ENCODE measurements around the gene ANKZF1.
A peak's percentile ranks its signal among the peaks of the same experiment; 100 is the strongest.

The ANKZF1 gene

GRCh38 chr2:219207884-219208740 is 21.5 kb upstream of the ANKZF1 start:
- no peak for FAIRE-seq

- FAIRE-seq = no peak
Measured at GRCh38 chr2:219209236-219210195, 20.1 kb upstream of the ANKZF1 start.

GRCh38 chr2:219210196-219210885 is 19.3 kb upstream of the ANKZF1 start:
- no peak for FAIRE-seq

- no peak for FAIRE-seq
Measured at GRCh38 chr2:219210886-219211362, 18.7 kb upstream of the ANKZF1 start.

DNA sequence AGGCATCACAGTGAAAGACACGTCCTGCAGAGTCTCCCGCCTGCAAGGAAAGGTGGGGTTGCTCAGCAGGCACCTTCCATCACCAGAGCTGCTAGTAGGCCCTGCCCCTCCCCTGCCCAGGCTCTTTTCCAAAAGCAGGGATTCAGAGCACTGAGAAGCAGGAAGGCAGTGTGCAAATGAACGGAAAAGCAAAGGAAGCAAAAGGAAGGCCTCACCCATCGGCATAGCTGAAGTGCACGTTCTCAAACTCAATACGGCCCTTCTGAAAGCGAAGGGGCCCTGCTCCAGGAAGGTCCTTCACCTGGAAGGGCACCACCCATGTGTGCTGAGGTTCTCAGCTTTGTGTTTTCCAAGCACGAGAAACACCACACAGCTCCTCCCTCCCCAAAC is 16.6 kb upstream of the ANKZF1 start:
- FAIRE-seq = no peak

- no peak for FAIRE-seq
Measured at GRCh38 chr2:219213486-219214071, 16.0 kb upstream of the ANKZF1 start.

GRCh38 chr2:219214141-219214540 is 15.5 kb upstream of the ANKZF1 start:
- FAIRE-seq = no peak

DNA sequence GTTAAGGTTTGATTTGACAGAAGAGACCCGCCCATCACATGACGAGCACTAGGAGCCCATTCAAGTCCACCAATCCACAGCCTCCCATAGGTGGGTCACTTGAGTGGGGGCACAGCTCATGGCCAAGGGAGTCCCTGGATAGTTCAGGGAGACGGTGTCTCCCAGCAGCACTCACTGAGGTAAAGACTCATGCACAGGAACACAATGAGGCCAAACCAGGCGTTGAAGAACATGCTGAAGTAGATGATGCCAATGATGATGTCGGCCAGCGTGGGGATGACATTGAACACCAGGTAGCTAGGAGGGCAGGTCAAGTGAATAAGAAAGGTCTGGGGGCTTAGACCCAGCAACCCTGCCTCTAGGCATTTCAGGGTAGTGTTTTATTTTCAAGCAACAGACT is 14.8 kb upstream of the ANKZF1 start:
- no peak for FAIRE-seq

- FAIRE-seq = no peak
Measured at GRCh38 chr2:219215871-219216534, 13.6 kb upstream of the ANKZF1 start.

- FAIRE-seq = no peak
Measured at GRCh38 chr2:219216535-219216915, 13.1 kb upstream of the ANKZF1 start.

GRCh38 chr2:219218217-219218731 is 11.3 kb upstream of the ANKZF1 start:
- no peak for FAIRE-seq

DNA sequence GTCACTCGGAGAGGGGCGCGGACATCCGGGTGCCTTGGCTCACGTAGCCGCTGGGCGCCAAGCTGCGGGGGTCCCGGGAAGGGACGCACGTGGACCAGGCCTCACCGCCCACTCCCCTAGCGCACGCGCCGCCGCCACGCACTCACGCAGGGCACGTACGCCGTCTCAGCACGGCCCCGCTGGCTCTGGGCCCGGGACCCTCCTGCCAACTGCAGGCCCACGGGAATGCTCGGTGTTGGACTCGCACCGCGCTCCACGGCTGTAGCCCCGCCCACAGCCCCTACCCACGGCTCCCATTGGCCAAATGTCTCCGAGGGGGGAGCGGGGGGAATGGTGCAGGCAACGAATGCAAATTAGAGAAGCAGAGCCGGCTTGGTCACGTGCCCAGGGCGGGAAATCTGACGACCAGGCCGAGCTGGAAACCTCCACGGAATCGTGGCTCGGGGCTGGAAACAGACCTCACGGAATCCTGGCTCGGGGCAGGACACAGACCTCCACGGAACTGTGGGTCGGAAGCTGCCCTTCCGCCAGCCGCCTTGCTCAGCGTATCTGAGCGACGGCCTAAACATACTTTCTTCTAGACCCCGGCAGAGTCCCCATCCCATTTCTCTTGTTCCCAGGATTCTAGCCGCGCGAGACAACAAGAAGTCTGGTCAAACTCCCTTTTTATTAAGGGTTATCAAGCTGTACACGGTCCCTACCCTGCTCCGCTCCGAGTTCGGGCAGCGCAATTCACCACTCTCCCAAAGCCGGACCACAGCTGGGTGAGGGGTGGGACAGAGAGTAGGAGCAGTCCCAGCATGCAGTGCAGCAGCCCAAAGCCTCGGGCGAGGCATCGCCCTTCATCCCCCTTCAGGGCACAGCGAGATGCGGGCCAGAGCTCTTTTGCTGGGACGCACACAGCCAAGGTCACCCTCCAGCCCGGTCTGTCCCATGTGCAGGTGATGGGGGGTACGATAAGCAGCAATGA is 10.6 kb upstream of the ANKZF1 start, which contains the start of gene ABCB6:
TSS of gene ABCB6 (minus strand) at position 227 of the 970 bp plus-strand sequence. CDS start 285 bp downstream, outside the sequence.
- FAIRE-seq = peak; percentile 74

GRCh38 chr2:219219784-219220532 is 9.6 kb upstream of the ANKZF1 start:
- FAIRE-seq = no peak

DNA sequence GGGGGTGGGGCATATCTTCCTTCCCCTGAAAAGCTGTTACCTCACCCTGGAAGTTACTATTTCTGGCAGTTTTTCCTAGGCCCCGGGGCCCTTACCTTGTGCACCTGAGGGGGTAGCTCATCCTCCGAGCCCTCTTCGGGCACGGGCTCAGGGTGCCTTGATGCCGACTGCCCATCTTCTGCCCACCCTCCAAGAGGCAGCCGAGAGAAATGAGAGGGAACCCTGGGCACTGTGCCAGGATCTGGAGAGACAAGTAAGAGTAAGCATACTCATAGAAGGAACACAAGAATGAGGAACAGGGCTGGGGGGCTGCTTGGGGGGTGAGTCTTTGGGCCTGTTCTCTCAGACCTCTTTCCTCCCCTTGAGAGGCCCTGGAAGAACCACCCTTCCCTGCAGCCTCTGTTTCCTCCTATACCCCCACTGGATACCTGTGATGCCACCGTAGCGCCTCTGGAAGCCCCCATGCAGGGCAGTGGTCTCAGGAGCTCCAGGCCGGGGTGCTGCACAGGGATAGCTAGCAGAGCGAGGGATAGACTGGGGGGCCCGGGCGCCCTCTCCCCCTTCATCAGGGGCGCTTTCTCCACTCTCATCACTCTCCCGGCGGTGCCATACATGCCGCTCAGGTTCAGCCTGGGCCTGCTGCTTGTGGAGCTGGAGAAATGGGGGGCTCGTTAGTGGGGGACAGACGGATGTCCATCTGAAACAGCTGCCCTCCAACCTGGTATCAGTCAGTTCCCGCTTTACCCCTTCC is 8.8 kb upstream of the ANKZF1 start:
- FAIRE-seq = no peak

GRCh38 chr2:219221957-219222518 is 7.6 kb upstream of the ANKZF1 start:
- no peak for FAIRE-seq

GRCh38 chr2:219223831-219224610 is 5.6 kb upstream of the ANKZF1 start:
- FAIRE-seq = no peak

GRCh38 chr2:219225350-219225749 is 4.3 kb upstream of the ANKZF1 start:
- FAIRE-seq = no peak
